ENCODE data around the gene SLK.

The SLK gene

GRCh38 chr10:104034401-104035193, 67.7 kb downstream of the SLK start:
- DNase-seq (ENCODE audit: low read depth), result no peak

GRCh38 chr10:104035194-104036068, 68.5 kb downstream of the SLK start:
- no peak for DNase-seq (ENCODE audit: low read depth)

- DNase-seq (ENCODE audit: low read depth), result no peak
These were observed 69.1 kb downstream of the SLK start for GRCh38 chr10:104036069-104036384.

GRCh38 chr10:104036518-104037260, 69.7 kb downstream of the SLK start:
- no peak for DNase-seq (ENCODE audit: low read depth)

GRCh38 chr10:104037261-104037951, 70.5 kb downstream of the SLK start:
- no peak for DNase-seq (ENCODE audit: low read depth)

- no peak for DNase-seq (ENCODE audit: low read depth)
These were observed 71.6 kb downstream of the SLK start for GRCh38 chr10:104038537-104038936.

GRCh38 chr10:104038958-104039752, 72.2 kb downstream of the SLK start:
- no peak for DNase-seq (ENCODE audit: low read depth)

GRCh38 chr10:104040382-104040781, 73.4 kb downstream of the SLK start:
- DNase-seq (ENCODE audit: low read depth), result no peak

GRCh38 chr10:104040862-104041789, 74.2 kb downstream of the SLK start:
- DNase-seq (ENCODE audit: low read depth), result no peak

GRCh38 chr10:104041891-104042535, 75.1 kb downstream of the SLK start:
- no peak for DNase-seq (ENCODE audit: low read depth)

- no peak for DNase-seq (ENCODE audit: low read depth)
These were observed 76.4 kb downstream of the SLK start for GRCh38 chr10:104043185-104043830.

- no peak for DNase-seq (ENCODE audit: low read depth)
These were observed 76.9 kb downstream of the SLK start for GRCh38 chr10:104043854-104044253.

GRCh38 chr10:104045151-104046089, 78.5 kb downstream of the SLK start:
- DNase-seq (ENCODE audit: low read depth), result no peak

GRCh38 chr10:104046651-104047050, 79.7 kb downstream of the SLK start:
- no peak for DNase-seq (ENCODE audit: low read depth)

GRCh38 chr10:104049504-104050250, 82.7 kb downstream of the SLK start:
- no peak for DNase-seq (ENCODE audit: low read depth)

GRCh38 chr10:104052431-104052830, 85.5 kb downstream of the SLK start:
- DNase-seq (ENCODE audit: low read depth), result no peak

GRCh38 chr10:104053201-104053600, 86.3 kb downstream of the SLK start:
- no peak for DNase-seq (ENCODE audit: low read depth)
